HEK293 (cell line): ENCODE results near the gene EYS.

Experiments
- ZNF112 ChIP-seq: fragments of 450-650 bp; formaldehyde crosslinking; IDR thresholded peaks from 2 replicates; pipeline ENCODE4 v1.5.0; 2017; ENCODE audit warnings: missing biosample characterization, missing genetic modification characterization
- ZNF239 ChIP-seq: fragments of 450-650 bp; formaldehyde crosslinking; IDR thresholded peaks from 2 replicates; pipeline ENCODE4 v1.5.1; 2016; ENCODE audit warnings: missing biosample characterization, missing genetic modification characterization
- ZNF423 ChIP-seq: fragments of 450-650 bp; formaldehyde crosslinking; IDR thresholded peaks from 2 replicates; pipeline ENCODE4 v1.5.1; 2016; ENCODE audit warnings: missing biosample characterization, missing genetic modification characterization
- ZNF571 ChIP-seq: fragments of 450-650 bp; formaldehyde crosslinking; IDR thresholded peaks from 2 replicates; pipeline ENCODE4 v1.5.0; 2017; ENCODE audit warnings: missing biosample characterization, missing genetic modification characterization
- TF ChIP-seq, protein P1 (sequence below): fragments of 450-650 bp; formaldehyde crosslinking; IDR thresholded peaks from 2 replicates; pipeline ENCODE4 v1.5.1; 2016; ENCODE audit warnings: missing biosample characterization, missing genetic modification characterization

DNA sequence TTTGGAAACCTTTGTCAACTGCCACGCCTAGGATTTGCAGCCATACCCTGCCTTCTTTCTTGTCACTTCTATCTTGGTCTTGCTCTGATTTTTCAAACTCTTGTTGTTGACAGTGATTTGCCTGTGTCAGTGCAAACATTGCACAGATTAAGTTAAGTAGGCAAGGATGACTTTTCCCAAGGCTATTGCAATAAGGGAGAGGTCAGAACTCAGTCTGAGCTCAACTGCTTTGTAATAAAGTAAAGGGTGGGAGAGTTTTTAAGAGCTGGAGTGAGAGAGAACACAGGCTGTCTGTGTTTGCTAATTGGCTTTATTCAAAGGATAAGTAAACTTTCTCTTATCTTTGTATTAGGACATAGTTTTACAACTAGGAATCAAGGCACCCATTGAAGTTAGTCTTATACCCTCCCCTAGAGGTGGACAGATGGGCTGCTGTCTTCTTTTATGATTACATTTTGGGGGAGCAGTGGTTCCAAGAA lies 1622.8 kb downstream of the EYS start:
- TF ChIP-seq, protein P1, sequence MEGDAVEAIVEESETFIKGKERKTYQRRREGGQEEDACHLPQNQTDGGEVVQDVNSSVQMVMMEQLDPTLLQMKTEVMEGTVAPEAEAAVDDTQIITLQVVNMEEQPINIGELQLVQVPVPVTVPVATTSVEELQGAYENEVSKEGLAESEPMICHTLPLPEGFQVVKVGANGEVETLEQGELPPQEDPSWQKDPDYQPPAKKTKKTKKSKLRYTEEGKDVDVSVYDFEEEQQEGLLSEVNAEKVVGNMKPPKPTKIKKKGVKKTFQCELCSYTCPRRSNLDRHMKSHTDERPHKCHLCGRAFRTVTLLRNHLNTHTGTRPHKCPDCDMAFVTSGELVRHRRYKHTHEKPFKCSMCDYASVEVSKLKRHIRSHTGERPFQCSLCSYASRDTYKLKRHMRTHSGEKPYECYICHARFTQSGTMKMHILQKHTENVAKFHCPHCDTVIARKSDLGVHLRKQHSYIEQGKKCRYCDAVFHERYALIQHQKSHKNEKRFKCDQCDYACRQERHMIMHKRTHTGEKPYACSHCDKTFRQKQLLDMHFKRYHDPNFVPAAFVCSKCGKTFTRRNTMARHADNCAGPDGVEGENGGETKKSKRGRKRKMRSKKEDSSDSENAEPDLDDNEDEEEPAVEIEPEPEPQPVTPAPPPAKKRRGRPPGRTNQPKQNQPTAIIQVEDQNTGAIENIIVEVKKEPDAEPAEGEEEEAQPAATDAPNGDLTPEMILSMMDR (tag by site-specific recombination), result no peak
- TF ChIP-seq ZNF423 (tag by site-specific recombination), result no peak
- no peak for TF ChIP-seq ZNF112 (tag by site-specific recombination)
- no peak for TF ChIP-seq ZNF571 (tag by site-specific recombination)
- no peak for TF ChIP-seq ZNF239 (tag by site-specific recombination)
